HEK293T (cell line): Measurements from ENCODE around the gene TMEM151A.
A peak's percentile ranks its signal among the peaks of the same experiment; 100 is the strongest.

Experiments used
- CTCF ChIA-PET: fragments of 350-600 bp; formaldehyde crosslinking; extraction: SDS; loops from one replicate; lab custom pipeline; 2021; ENCODE audit warnings: antibody characterized with exemption, inconsistent platforms; lab: Yijun Ruan, JAX
- POLR2A ChIA-PET: fragments of 350-600 bp; formaldehyde crosslinking; extraction: SDS; loops from one replicate; lab custom pipeline; 2020; ENCODE audit warnings: antibody characterized with exemption, inconsistent platforms; lab: Yijun Ruan, JAX
- DNase-seq: peaks from one replicate; pipeline ENCODE4 v3.0.0; 2012; ENCODE audit warnings: mixed read lengths; ENCODE audit errors: extremely low spot score
- ARNT ChIP-seq: fragments of 450-650 bp; IDR thresholded peaks from 2 replicates; pipeline ENCODE4 v1.6.1; 2017; ENCODE audit warnings: mild to moderate bottlenecking
- BHLHE40 ChIP-seq: fragments of 450-650 bp; IDR thresholded peaks from 2 replicates; pipeline ENCODE4 v1.6.1; 2016; ENCODE audit warnings: mild to moderate bottlenecking, moderate library complexity, borderline replicate concordance
- CTBP1 ChIP-seq: fragments of 450-650 bp; IDR thresholded peaks from 2 replicates; pipeline ENCODE4 v1.6.1; 2016; ENCODE audit warnings: borderline replicate concordance
- ELF4 ChIP-seq: fragments of 450-650 bp; IDR thresholded peaks from 2 replicates; pipeline ENCODE4 v1.6.1; 2017; ENCODE audit warnings: antibody characterized with exemption
- FOXA1 ChIP-seq: fragments of 450-650 bp; IDR thresholded peaks from 2 replicates; pipeline ENCODE4 v1.6.1; 2016; ENCODE audit warnings: mild to moderate bottlenecking
- FOXK2 ChIP-seq: fragments of 450-650 bp; IDR thresholded peaks from 2 replicates; pipeline ENCODE4 v1.6.1; 2016; ENCODE audit warnings: mild to moderate bottlenecking
- FOXM1 ChIP-seq: fragments of 450-650 bp; IDR thresholded peaks from 2 replicates; pipeline ENCODE4 v1.6.1; 2017; ENCODE audit warnings: mild to moderate bottlenecking, borderline replicate concordance
- HDGF ChIP-seq: fragments of 450-650 bp; IDR thresholded peaks from 2 replicates; pipeline ENCODE4 v1.6.1; 2017; ENCODE audit warnings: antibody characterized with exemption, borderline replicate concordance
- L3MBTL2 ChIP-seq: fragments of 450-650 bp; conservative IDR thresholded peaks from 2 replicates; pipeline ENCODE4 v1.6.1; 2016; ENCODE audit warnings: mild to moderate bottlenecking
- LEF1 ChIP-seq: fragments of 450-650 bp; IDR thresholded peaks from 2 replicates; pipeline ENCODE4 v1.6.1; 2017; ENCODE audit warnings: mild to moderate bottlenecking, borderline replicate concordance
- NFRKB ChIP-seq: fragments of 450-650 bp; IDR thresholded peaks from 2 replicates; pipeline ENCODE4 v1.6.1; 2016; ENCODE audit warnings: mild to moderate bottlenecking, moderate library complexity
- PKNOX1 ChIP-seq: fragments of 450-650 bp; IDR thresholded peaks from 2 replicates; pipeline ENCODE4 v1.6.1; 2016
- SP1 ChIP-seq: fragments of 450-650 bp; IDR thresholded peaks from 2 replicates; pipeline ENCODE4 v1.6.1; 2017
- SUZ12 ChIP-seq: fragments of 450-650 bp; IDR thresholded peaks from 2 replicates; pipeline ENCODE4 v1.6.1; 2016; ENCODE audit warnings: mild to moderate bottlenecking
- TARDBP ChIP-seq: fragments of 450-650 bp; IDR thresholded peaks from 2 replicates; pipeline ENCODE4 v1.6.1; 2016
- ZNF384 ChIP-seq: fragments of 450-650 bp; IDR thresholded peaks from 2 replicates; pipeline ENCODE4 v1.6.1; 2016

TMEM151A gene

GRCh38 chr11:66286699-66287098, 5.0 kb upstream of the TMEM151A start:
- TF ChIP-seq TARDBP: no peak
- TF ChIP-seq CTBP1: no peak
- TF ChIP-seq HDGF: no peak
- no peak for TF ChIP-seq LEF1
- no peak for TF ChIP-seq ZNF384
- TF ChIP-seq FOXK2: no peak
- TF ChIP-seq FOXA1: no peak
- TF ChIP-seq BHLHE40: no peak
- TF ChIP-seq ELF4: no peak
- TF ChIP-seq L3MBTL2: no peak
- no peak for TF ChIP-seq PKNOX1
- TF ChIP-seq NFRKB: no peak
- no peak for TF ChIP-seq ARNT
- TF ChIP-seq SUZ12: no peak
- no peak for TF ChIP-seq SP1
- no peak for TF ChIP-seq FOXM1
- ChIA-PET POLR2A (interaction anchor here (0.9 to 4.3 kb wide), 3 partner anchors 19 to 71 kb away, joined by 3 to 24 read pairs (median 4); partner anchors contain the start of gene RAB1B), CTCF (interaction anchor here (0.5 to 1.0 kb wide), 2 partner anchors 25 to 77 kb away, joined by 3 read pairs; no protein-coding TSS in a partner anchor)
- no peak for DNase-seq

- CTCF ChIA-PET: interaction anchor here (1.0 to 1.2 kb wide), 2 partner anchors 24 to 34 kb away, joined by 3 to 4 read pairs; no protein-coding TSS in a partner anchor
- DNase-seq: no peak
- TF ChIP-seq HDGF (no peak), L3MBTL2 (no peak), NFRKB (no peak), FOXM1 (no peak)
- POLR2A ChIA-PET: interaction anchor here (0.9 to 4.3 kb wide), 2 partner anchors 19 to 71 kb away, joined by 3 to 24 read pairs; partner anchors contain the start of gene RAB1B
Measured at GRCh38 chr11:66287211-66287888, 4.3 kb upstream of the TMEM151A start.

- CTCF ChIA-PET: interaction anchor here (1.2 to 2.6 kb wide), 3 partner anchors 23 to 34 kb away, joined by 4 to 11 read pairs (median 5); no protein-coding TSS in a partner anchor
- TF ChIP-seq L3MBTL2: no peak
- no peak for TF ChIP-seq FOXA1
- no peak for TF ChIP-seq NFRKB
- TF ChIP-seq LEF1: no peak
- TF ChIP-seq CTBP1: no peak
- TF ChIP-seq SP1: no peak
- TF ChIP-seq ARNT: no peak
- TF ChIP-seq PKNOX1: no peak
- TF ChIP-seq BHLHE40: no peak
- TF ChIP-seq HDGF: no peak
- no peak for TF ChIP-seq TARDBP
- no peak for TF ChIP-seq FOXM1
- TF ChIP-seq FOXK2: no peak
- no peak for TF ChIP-seq ELF4
- TF ChIP-seq ZNF384: no peak
- TF ChIP-seq SUZ12: no peak
- DNase-seq: no peak
- POLR2A ChIA-PET: interaction anchor here (1.1 to 4.3 kb wide), 13 partner anchors 12 to 1176 kb away, joined by 4 to 36 read pairs (median 8); partner anchors contain the start of gene RAB1B
Measured at GRCh38 chr11:66287889-66288670, 3.6 kb upstream of the TMEM151A start.

GRCh38 chr11:66288671-66289547, 2.8 kb upstream of the TMEM151A start, which contains the start of gene YIF1A:
Gene YIF1A, minus strand, starts transcription at chr11:66289143. Its CDS starts 158 bp downstream, at chr11:66288985.
- TF ChIP-seq FOXA1 (no peak), ELF4 (peak; percentile 58), LEF1 (0 out of 2 replicates have a peak, but pooled peaks have one; percentile 22), PKNOX1 (peak; percentile 99)
- DNase-seq: peak; percentile 99
- ChIA-PET POLR2A (interaction anchor here (0.6 to 4.3 kb wide), 31 partner anchors 8 to 1177 kb away, joined by 3 to 36 read pairs (median 5); partner anchors contain the start of genes B4GAT1, CNIH2, DPP3 and MRPL11), CTCF (interaction anchor here (0.6 to 2.6 kb wide), 6 partner anchors 11 to 62 kb away, joined by 3 to 11 read pairs (median 4); no protein-coding TSS in a partner anchor)
